HCT116 (cell line): ENCODE measurements around the gene SH3BP4.

Source experiments
- ATF3 ChIP-seq: IDR thresholded peaks from 2 replicates; pipeline ENCODE4 v1.6.1; 2012
- CTCF ChIP-seq, 3 experiments: fragments of 200-600 bp in 1 of 3; sonication (generic) in 1 of 3; IDR thresholded peaks in 2 of 3; conservative IDR thresholded peaks in 1 of 3; 2 replicates each; pipeline ENCODE4 v1.5.1; 2012 to 2017; ENCODE audit warnings: low read depth in 2 of 3, low read length in 2 of 3, antibody characterized with exemption in 1 of 3, borderline replicate concordance in 1 of 3, control low read depth in 1 of 3, mild to moderate bottlenecking in 1 of 3, mixed read lengths in 1 of 3, mixed run types in 1 of 3, moderate library complexity in 1 of 3; ENCODE audit not compliant: insufficient read depth in 1 of 3
- ELF1 ChIP-seq: IDR thresholded peaks from 2 replicates; pipeline ENCODE4 v1.6.1; 2012; ENCODE audit warnings: low read depth, borderline replicate concordance
- EZH2 ChIP-seq: fragments of 200-600 bp; sonication (generic); IDR thresholded peaks from 2 replicates; pipeline ENCODE4 v1.6.1; 2017; ENCODE audit warnings: antibody characterized with exemption, mixed run types
- JUND ChIP-seq: IDR thresholded peaks from 2 replicates; pipeline ENCODE4 v1.6.1; 2012
- POLR2A ChIP-seq: IDR thresholded peaks from 2 replicates; pipeline ENCODE4 v1.7.0; 2011; ENCODE audit warnings: borderline replicate concordance; ENCODE audit not compliant: insufficient read depth, insufficient read length; ENCODE audit errors: extremely low read depth
- RAD21 ChIP-seq: IDR thresholded peaks from 2 replicates; pipeline ENCODE4 v1.6.1; 2012; ENCODE audit warnings: low read depth, mild to moderate bottlenecking
- ZBTB33 ChIP-seq: IDR thresholded peaks from 2 replicates; pipeline ENCODE4 v1.6.1; 2011; ENCODE audit warnings: mild to moderate bottlenecking, low read length, moderate library complexity; ENCODE audit not compliant: insufficient replicate concordance; ENCODE audit errors: extremely low read depth
- ZNF274 ChIP-seq: fragments of 200-500 bp; sonication (Bioruptor generic); IDR thresholded peaks from 2 replicates; pipeline ENCODE4 v1.6.1; 2014; ENCODE audit warnings: mild to moderate bottlenecking, low read depth, low read length, inconsistent platforms

- TF ChIP-seq CTCF (IDR thresholded peaks at IDR 0.05 in 2 of 3, conservative IDR thresholded peaks at IDR 0.05 in 1 of 3; ENCODE audit: borderline replicate concordance in 1 of 3, insufficient read depth in 1 of 3, low read depth in 2 of 3, low read length in 2 of 3) (no peak), ZBTB33 (no peak), JUND (no peak), ZNF274 (no peak), RAD21 (no peak), ATF3 (no peak), EZH2 (no peak), POLR2A (no peak), ELF1 (no peak)
These were observed 140.8 kb downstream of the SH3BP4 start for GRCh38 chr2:235092433-235093223.
